Activated B cell treated with CpG ODN at 0.5 μM for 24 hours (primary cell): ENCODE data around the gene LMAN1. TPM values are rescaled to one million over a fixed set of nuclear protein-coding genes. Genes with fewer than 3 reads are reported as not detected.

ENCODE experiments used
- ATAC-seq: fragments of 200-7000 bp; cut with Tn5 transposase; one replicate; pipeline ENCODE4 v1.10.0; 2021; ENCODE audit warnings: low read depth, mild to moderate bottlenecking, moderate library complexity
- CTCF ChIA-PET: fragments of 350-600 bp; sonication (Branson Sonifier 250); formaldehyde crosslinking; loops from one replicate; lab custom pipeline; 2021; ENCODE audit warnings: antibody characterized with exemption; lab: Charles Lee
- POLR2A ChIA-PET: fragments of 350-600 bp; sonication (Branson Sonifier 250); formaldehyde crosslinking; loops from one replicate; lab custom pipeline; 2021; ENCODE audit warnings: antibody characterized with exemption; lab: Charles Lee
- DNase-seq: peaks from one replicate; pipeline ENCODE4 v3.0.0; 2022
- H3K27ac Mint-ChIP-seq: one replicate; pipeline ENCODE4 v1.8.0; 2020; ENCODE audit warnings: mixed read lengths
- H3K27me3 Mint-ChIP-seq: one replicate; pipeline ENCODE4 v1.8.0; 2021; ENCODE audit warnings: mixed read lengths
- H3K36me3 Mint-ChIP-seq: one replicate; pipeline ENCODE4 v1.8.0; 2021; ENCODE audit warnings: low read depth, mixed read lengths
- H3K4me1 Mint-ChIP-seq: one replicate; pipeline ENCODE4 v1.8.0; 2021; ENCODE audit warnings: mixed read lengths
- H3K4me3 Mint-ChIP-seq: one replicate; pipeline ENCODE4 v1.8.0; 2020; ENCODE audit warnings: mild to moderate bottlenecking, mixed read lengths
- H3K9me3 Mint-ChIP-seq: one replicate; pipeline ENCODE4 v1.8.0; 2020; ENCODE audit warnings: mixed read lengths
- CTCF ChIP-seq: fragments of 200-600 bp; IDR thresholded peaks from one replicate; pipeline ENCODE4 v1.8.0; 2022; ENCODE audit warnings: antibody characterized with exemption, mild to moderate bottlenecking
- intact Hi-C: fragments of 100-400 bp; cut with micrococcal nuclease; formaldehyde crosslinking; loops from one replicate; pipeline ENCODE4 v1.15.1; 2024
- total RNA-seq: library from RNA; stranded (reverse); gene quantifications from 2 replicates; pipeline ENCODE4 v1.2.3, GENCODE V29; 2022

LMAN1 gene
- total RNA-seq, 1 donor from 2014 or later = 40.3 TPM

- ATAC-seq (no peak), DNase-seq (no peak)
- peaks cover 16% of the 10 kb centered on the region for H3K27me3 Mint-ChIP-seq
- intact Hi-C loops = no loop called here
- H3K4me1 Mint-ChIP-seq = no peaks in the 10 kb centered on the region
- CTCF ChIA-PET = no interaction called here
- H3K27ac Mint-ChIP-seq = no peak overlapping the region
- no peak for TF ChIP-seq CTCF
- H3K4me3 Mint-ChIP-seq = no peak overlapping the region
- no peaks in the 10 kb centered on the region for H3K9me3 Mint-ChIP-seq
- POLR2A ChIA-PET = no interaction called here
- H3K36me3 Mint-ChIP-seq = no peaks in the 10 kb centered on the region
Measured at GRCh38 chr18:59383851-59384250, 24.8 kb upstream of the LMAN1 start.

GRCh38 chr18:59382383-59382782, 23.3 kb upstream of the LMAN1 start:
- H3K27me3 Mint-ChIP-seq = peaks cover 22% of the 10 kb centered on the region
- H3K27ac Mint-ChIP-seq = no peak overlapping the region
- CTCF ChIA-PET = interaction anchor here (1.5 kb wide), 1 partner anchor 20 kb away, joined by 5 read pairs; no protein-coding TSS in a partner anchor

GRCh38 chr18:59381949-59382348, 22.9 kb upstream of the LMAN1 start:
- H3K4me1 Mint-ChIP-seq = peaks cover 5% of the 10 kb centered on the region
- ATAC-seq (no peak), DNase-seq (no peak)
- no peaks in the 10 kb centered on the region for H3K36me3 Mint-ChIP-seq
- no peaks in the 10 kb centered on the region for H3K9me3 Mint-ChIP-seq
- POLR2A ChIA-PET = no interaction called here
- H3K27me3 Mint-ChIP-seq = peaks cover 22% of the 10 kb centered on the region
- no peak overlapping the region for H3K27ac Mint-ChIP-seq
- CTCF ChIA-PET = interaction anchor here (1.5 kb wide), 1 partner anchor 21 kb away, joined by 5 read pairs; no protein-coding TSS in a partner anchor
- intact Hi-C loops = no loop called here
- TF ChIP-seq CTCF = no peak
- no peak overlapping the region for H3K4me3 Mint-ChIP-seq

More at GRCh38 chr18:59382383-59382782, 23.3 kb upstream of the LMAN1 start:
- Mint-ChIP-seq H3K4me1 (peaks cover under 1% of the 10 kb centered on the region), H3K9me3 (no peaks in the 10 kb centered on the region), H3K4me3 (no peak overlapping the region), H3K36me3 (no peaks in the 10 kb centered on the region)
- no peak for DNase-seq
- ATAC-seq = no peak
- POLR2A ChIA-PET = no interaction called here
- no peak for TF ChIP-seq CTCF
- intact Hi-C loops = no loop called here

- peaks cover 5% of the 10 kb centered on the region for H3K4me1 Mint-ChIP-seq
- TF ChIP-seq CTCF = no peak
- no peaks in the 10 kb centered on the region for H3K9me3 Mint-ChIP-seq
- no peak overlapping the region for H3K4me3 Mint-ChIP-seq
- no peak for DNase-seq
- intact Hi-C loops = no loop called here
- ATAC-seq = no peak
- ChIA-PET CTCF (no interaction called here), POLR2A (no interaction called here)
- no peaks in the 10 kb centered on the region for H3K36me3 Mint-ChIP-seq
- H3K27me3 Mint-ChIP-seq = peaks cover 17% of the 10 kb centered on the region
- no peak overlapping the region for H3K27ac Mint-ChIP-seq
Measured at GRCh38 chr18:59380706-59381105, 21.6 kb upstream of the LMAN1 start.

- H3K36me3 Mint-ChIP-seq = no peaks in the 10 kb centered on the region
- ATAC-seq (no peak), DNase-seq (no peak)
- POLR2A ChIA-PET = no interaction called here
- peaks cover 5% of the 10 kb centered on the region for H3K4me1 Mint-ChIP-seq
- no peak for TF ChIP-seq CTCF
- H3K27ac Mint-ChIP-seq = no peak overlapping the region
- no peak overlapping the region for H3K4me3 Mint-ChIP-seq
- peaks cover 17% of the 10 kb centered on the region for H3K27me3 Mint-ChIP-seq
- intact Hi-C loops = no loop called here
- H3K9me3 Mint-ChIP-seq = no peaks in the 10 kb centered on the region
- CTCF ChIA-PET = no interaction called here
Measured at GRCh38 chr18:59379772-59380522, 20.9 kb upstream of the LMAN1 start.
